KMS-11 (cell line): ENCODE measurements around the gene HSPA12A.

Source experiments
- H2AFZ ChIP-seq: fragments of 200-600 bp; sonication (generic); 2 replicates; pipeline ENCODE4 v1.6.1; 2016; ENCODE audit warnings: antibody characterized with exemption, mixed run types, low read depth
- H3K27ac ChIP-seq: fragments of 200-600 bp; sonication (generic); 2 replicates; pipeline ENCODE4 v1.6.1; 2016; ENCODE audit warnings: mild to moderate bottlenecking, mixed run types
- H3K27me3 ChIP-seq: fragments of 200-600 bp; sonication (generic); 2 replicates; pipeline ENCODE4 v1.6.1; 2017; ENCODE audit warnings: mild to moderate bottlenecking, low read depth, mixed run types, moderate library complexity; ENCODE audit not compliant: insufficient read depth
- H3K36me3 ChIP-seq: fragments of 200-600 bp; sonication (generic); 2 replicates; pipeline ENCODE4 v1.6.1; 2017; ENCODE audit warnings: mild to moderate bottlenecking, mixed run types; ENCODE audit not compliant: insufficient read depth
- H3K4me1 ChIP-seq: fragments of 200-600 bp; sonication (generic); 2 replicates; pipeline ENCODE4 v1.6.1; 2016; ENCODE audit warnings: mild to moderate bottlenecking, low read depth, mixed run types; ENCODE audit not compliant: poor library complexity, severe bottlenecking
- H3K4me2 ChIP-seq: fragments of 200-600 bp; sonication (generic); 2 replicates; pipeline ENCODE4 v1.7.0; 2016; ENCODE audit warnings: mild to moderate bottlenecking, mixed run types
- H3K4me3 ChIP-seq: fragments of 200-600 bp; sonication (generic); IDR thresholded peaks from 2 replicates; pipeline ENCODE4 v1.6.1; 2017; ENCODE audit warnings: low read depth, low read length, mixed read lengths; ENCODE audit not compliant: insufficient read depth
- H3K79me2 ChIP-seq: fragments of 200-600 bp; sonication (generic); 2 replicates; pipeline ENCODE4 v1.6.1; 2016; ENCODE audit warnings: low read depth, mixed run types; ENCODE audit not compliant: insufficient read depth
- H3K9ac ChIP-seq: fragments of 200-600 bp; sonication (generic); 2 replicates; pipeline ENCODE4 v1.6.1; 2016; ENCODE audit warnings: mild to moderate bottlenecking, mixed run types
- H4K20me1 ChIP-seq: fragments of 200-600 bp; sonication (generic); 2 replicates; pipeline ENCODE4 v1.6.1; 2016; ENCODE audit warnings: mild to moderate bottlenecking, mixed run types; ENCODE audit not compliant: insufficient read depth
- CTCF ChIP-seq: fragments of 200-600 bp; sonication (generic); conservative IDR thresholded peaks from 2 replicates; pipeline ENCODE4 v1.6.1; 2017; ENCODE audit warnings: low read depth, mild to moderate bottlenecking, antibody characterized with exemption, low read length, moderate library complexity, mixed read lengths

Gene HSPA12A

GRCh38 chr10:116689744-116690143, 52.6 kb downstream of the HSPA12A start:
- no peaks in the 10 kb centered on the region for H3K36me3 ChIP-seq
- H2AFZ ChIP-seq, result no peak overlapping the region
- no peak overlapping the region for H3K9ac ChIP-seq
- H4K20me1 ChIP-seq, result no peaks in the 10 kb centered on the region
- no peak overlapping the region for H3K27ac ChIP-seq
- H3K4me3 ChIP-seq, result no peak overlapping the region
- no peak for TF ChIP-seq CTCF
- no peaks in the 10 kb centered on the region for H3K79me2 ChIP-seq
- H3K27me3 ChIP-seq, result no peaks in the 10 kb centered on the region
- no peak overlapping the region for H3K4me2 ChIP-seq
- no peaks in the 10 kb centered on the region for H3K4me1 ChIP-seq

GRCh38 chr10:116688741-116689495, 53.4 kb downstream of the HSPA12A start:
- H3K9ac ChIP-seq, result no peak overlapping the region
- H3K27me3 ChIP-seq, result no peaks in the 10 kb centered on the region
- no peak overlapping the region for H3K27ac ChIP-seq
- H3K4me2 ChIP-seq, result no peak overlapping the region
- no peaks in the 10 kb centered on the region for H3K79me2 ChIP-seq
- H2AFZ ChIP-seq, result no peak overlapping the region
- H4K20me1 ChIP-seq, result no peaks in the 10 kb centered on the region
- no peaks in the 10 kb centered on the region for H3K36me3 ChIP-seq
- no peaks in the 10 kb centered on the region for H3K4me1 ChIP-seq
- H3K4me3 ChIP-seq, result no peak overlapping the region
- no peak for TF ChIP-seq CTCF

- no peak overlapping the region for H3K9ac ChIP-seq
These were observed 54.1 kb downstream of the HSPA12A start for GRCh38 chr10:116688241-116688711.

GRCh38 chr10:116687633-116688032, 54.7 kb downstream of the HSPA12A start:
- Histone ChIP-seq H3K4me2 (no peak overlapping the region), H3K27me3 (no peaks in the 10 kb centered on the region), H2AFZ (no peak overlapping the region), H3K27ac (no peak overlapping the region), H3K36me3 (no peaks in the 10 kb centered on the region), H4K20me1 (no peaks in the 10 kb centered on the region), H3K79me2 (no peaks in the 10 kb centered on the region), H3K9ac (no peak overlapping the region), H3K4me1 (no peaks in the 10 kb centered on the region), H3K4me3 (no peak overlapping the region)
- TF ChIP-seq CTCF, result no peak

More at GRCh38 chr10:116688241-116688711, 54.1 kb downstream of the HSPA12A start:
- Histone ChIP-seq H3K27me3 (no peaks in the 10 kb centered on the region), H3K4me3 (no peak overlapping the region), H4K20me1 (no peaks in the 10 kb centered on the region), H3K36me3 (no peaks in the 10 kb centered on the region), H3K27ac (no peak overlapping the region), H2AFZ (no peak overlapping the region), H3K4me1 (no peaks in the 10 kb centered on the region), H3K79me2 (no peaks in the 10 kb centered on the region), H3K4me2 (no peak overlapping the region)
- no peak for TF ChIP-seq CTCF
